ENCODE data around the gene SH3BGRL. TPM values are rescaled to one million over a fixed set of nuclear protein-coding genes. Genes with fewer than 3 reads are reported as not detected.
"Not testable (repeated sequence)": the region's sequence is repeated elsewhere in the genome, so short reads cannot be mapped to it uniquely, and the experiment has no call there.

Gene SH3BGRL
- total RNA-seq, 4 donors from 2014 or later: 11.2 to 26.0 (median 15.0) TPM

DNA sequence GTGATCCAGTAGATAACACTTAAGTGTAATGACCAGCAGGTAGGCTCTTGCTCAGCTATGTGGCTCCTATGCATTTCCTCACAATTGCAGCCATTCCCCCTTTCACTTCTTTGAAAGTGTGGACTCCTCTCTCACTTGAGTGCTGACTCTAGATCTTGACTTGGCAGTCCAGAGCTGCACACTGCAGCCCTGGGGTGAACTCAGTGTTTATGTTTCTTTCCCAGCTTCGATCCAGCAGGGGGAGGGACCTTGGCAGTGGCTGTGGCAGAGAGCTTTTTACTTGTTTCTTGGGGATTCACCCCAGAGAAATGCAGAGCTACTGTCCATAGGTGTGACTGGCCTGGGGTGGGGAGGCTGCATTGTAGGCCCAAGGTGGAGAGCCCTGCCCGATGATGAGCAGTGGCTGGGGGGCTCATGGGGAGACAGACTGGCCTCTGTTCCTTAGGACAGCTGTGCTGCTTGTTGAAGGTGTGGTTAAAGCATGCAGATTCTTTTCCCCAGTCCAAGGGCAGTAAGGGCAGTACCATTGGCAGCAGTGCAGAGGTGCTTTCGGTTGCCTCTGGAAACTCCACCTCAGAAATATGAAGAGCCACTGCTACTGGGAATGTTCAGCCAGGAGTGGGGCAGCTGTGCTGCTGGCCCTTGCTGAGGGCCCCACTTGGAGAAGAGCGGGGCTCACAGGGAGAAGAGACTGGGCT, 134.7 kb downstream of the SH3BGRL start:
- intact Hi-C loops (cut with DNase I; ENCODE audit: low total_unique reads): no loop called here
- no peaks in the 10 kb centered on the region for H3K27me3 ChIP-seq
- no peaks in the 10 kb centered on the region for H3K9me3 ChIP-seq
- TF ChIP-seq POLR2A (IDR thresholded peaks at IDR 0.05): no peak
- TF ChIP-seq, protein P1, sequence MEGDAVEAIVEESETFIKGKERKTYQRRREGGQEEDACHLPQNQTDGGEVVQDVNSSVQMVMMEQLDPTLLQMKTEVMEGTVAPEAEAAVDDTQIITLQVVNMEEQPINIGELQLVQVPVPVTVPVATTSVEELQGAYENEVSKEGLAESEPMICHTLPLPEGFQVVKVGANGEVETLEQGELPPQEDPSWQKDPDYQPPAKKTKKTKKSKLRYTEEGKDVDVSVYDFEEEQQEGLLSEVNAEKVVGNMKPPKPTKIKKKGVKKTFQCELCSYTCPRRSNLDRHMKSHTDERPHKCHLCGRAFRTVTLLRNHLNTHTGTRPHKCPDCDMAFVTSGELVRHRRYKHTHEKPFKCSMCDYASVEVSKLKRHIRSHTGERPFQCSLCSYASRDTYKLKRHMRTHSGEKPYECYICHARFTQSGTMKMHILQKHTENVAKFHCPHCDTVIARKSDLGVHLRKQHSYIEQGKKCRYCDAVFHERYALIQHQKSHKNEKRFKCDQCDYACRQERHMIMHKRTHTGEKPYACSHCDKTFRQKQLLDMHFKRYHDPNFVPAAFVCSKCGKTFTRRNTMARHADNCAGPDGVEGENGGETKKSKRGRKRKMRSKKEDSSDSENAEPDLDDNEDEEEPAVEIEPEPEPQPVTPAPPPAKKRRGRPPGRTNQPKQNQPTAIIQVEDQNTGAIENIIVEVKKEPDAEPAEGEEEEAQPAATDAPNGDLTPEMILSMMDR (IDR thresholded peaks at IDR 0.05 in 4 of 5, conservative IDR thresholded peaks at IDR 0.05 in 1 of 5): no peak
- H3K4me3 ChIP-seq: no peak overlapping the region
- no peak overlapping the region for H3K27ac ChIP-seq
- ATAC-seq: no peak
- H3K4me1 ChIP-seq: no peaks in the 10 kb centered on the region
- in situ Hi-C loops (cut with MboI; ENCODE audit: low sequenced_read_pairs in 4 of 4): no loop called here
- DNase-seq: no peak
- H3K36me3 ChIP-seq: no peaks in the 10 kb centered on the region

DNA sequence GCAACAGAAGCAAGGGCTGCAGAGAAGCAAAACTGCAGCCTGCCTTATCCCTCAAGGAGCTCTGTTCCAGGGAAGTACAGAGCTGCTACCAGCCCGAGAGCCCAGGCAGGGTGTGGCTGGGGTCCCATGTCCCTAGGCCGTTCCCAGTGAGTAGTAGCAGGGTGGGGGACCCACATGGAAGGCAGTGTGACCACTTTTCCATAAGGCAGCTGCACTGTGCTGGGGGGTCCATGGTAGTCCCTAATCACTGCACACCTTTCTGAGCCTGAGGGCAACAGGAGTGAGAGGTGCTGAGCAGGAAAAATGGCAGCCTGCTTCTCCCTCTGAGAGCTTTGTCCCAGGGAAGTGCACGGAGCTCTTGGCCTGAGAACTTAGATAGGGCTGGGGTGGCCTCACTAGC, 135.9 kb downstream of the SH3BGRL start:
- no peaks in the 10 kb centered on the region for H3K27me3 ChIP-seq
- no peak overlapping the region for H3K27ac ChIP-seq
- in situ Hi-C loops (cut with MboI; ENCODE audit: low sequenced_read_pairs in 4 of 4): no loop called here
- intact Hi-C loops (cut with DNase I; ENCODE audit: low total_unique reads): no loop called here
- DNase-seq (no peak), ATAC-seq (no peak)
- H3K4me1 ChIP-seq: no peaks in the 10 kb centered on the region
- H3K36me3 ChIP-seq: no peaks in the 10 kb centered on the region
- no peaks in the 10 kb centered on the region for H3K9me3 ChIP-seq
- no peak overlapping the region for H3K4me3 ChIP-seq
- TF ChIP-seq POLR2A (IDR thresholded peaks at IDR 0.05): no peak
- TF ChIP-seq, protein P1 (IDR thresholded peaks at IDR 0.05 in 4 of 5, conservative IDR thresholded peaks at IDR 0.05 in 1 of 5): no peak

DNA sequence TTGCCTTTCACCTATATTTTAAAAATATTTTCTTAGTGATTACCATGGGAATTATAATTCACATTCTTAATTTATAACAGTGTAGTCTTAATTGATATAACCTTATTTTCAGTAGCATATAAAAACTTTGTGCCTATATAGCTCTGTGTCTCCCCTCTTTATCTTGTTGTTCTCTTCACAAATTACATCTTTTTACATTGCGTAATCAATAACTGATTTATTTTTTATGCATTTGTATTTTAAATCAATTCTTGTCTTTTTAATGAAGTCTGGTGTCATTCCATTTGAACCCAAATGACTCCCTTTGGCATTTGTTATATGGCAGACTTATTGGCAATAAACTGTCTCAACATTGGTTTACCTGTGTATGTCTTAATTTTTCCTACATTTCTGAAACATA, 137.0 kb downstream of the SH3BGRL start:
- in situ Hi-C loops (cut with MboI; ENCODE audit: low sequenced_read_pairs in 4 of 4): no loop called here
- no peak for DNase-seq
- Histone ChIP-seq H3K27ac (no peak overlapping the region), H3K27me3 (no peaks in the 10 kb centered on the region), H3K4me3 (no peak overlapping the region), H3K36me3 (no peaks in the 10 kb centered on the region), H3K4me1 (no peaks in the 10 kb centered on the region), H3K9me3 (no peaks in the 10 kb centered on the region)
- TF ChIP-seq POLR2A (IDR thresholded peaks at IDR 0.05): no peak
- TF ChIP-seq, protein P1 (IDR thresholded peaks at IDR 0.05 in 4 of 5, conservative IDR thresholded peaks at IDR 0.05 in 1 of 5): no peak
- intact Hi-C loops (cut with DNase I; ENCODE audit: low total_unique reads): no loop called here
- ATAC-seq: no peak

DNA sequence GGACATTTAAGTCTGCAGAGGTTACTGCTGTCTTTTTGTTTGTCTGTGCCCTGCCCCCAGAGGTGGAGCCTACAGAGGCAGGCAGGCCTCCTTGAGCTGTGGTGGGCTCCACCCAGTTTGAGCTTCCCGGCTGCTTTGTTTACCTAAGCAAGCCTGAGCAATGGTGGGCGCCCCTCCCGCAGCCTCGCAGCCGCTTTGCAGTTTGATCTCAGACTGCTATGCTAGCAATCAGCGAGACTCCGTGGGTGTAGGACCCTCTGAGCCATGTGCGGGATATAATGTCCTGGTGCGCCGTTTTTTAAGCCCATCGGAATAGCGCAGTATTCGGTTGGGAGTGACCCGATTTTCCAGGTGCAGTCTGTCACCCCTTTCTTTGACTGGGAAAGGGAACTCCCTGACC, 143.4 kb downstream of the SH3BGRL start:
- intact Hi-C loops (cut with DNase I; ENCODE audit: low total_unique reads); H3K27me3 ChIP-seq; DNase-seq; H3K9me3 ChIP-seq; in situ Hi-C loops (cut with MboI; ENCODE audit: low sequenced_read_pairs in 4 of 4); H3K27ac ChIP-seq; H3K4me1 ChIP-seq; H3K36me3 ChIP-seq; H3K4me3 ChIP-seq; ATAC-seq: not testable (repeated sequence)

Other genes starting within 250 kb of the SH3BGRL start
- gene HMGN5, start 189 bp upstream of the SH3BGRL start, total RNA-seq: 1 to 10 TPM in 3 of 4 donors, under 1 TPM in 1; 0.97 to 2.9 (median 1.2) TPM